Liver (tissue), 3 donors: Measurements from ENCODE around the gene RASSF3.

ENCODE experiments used
- ATF3 ChIP-seq: IDR thresholded peaks from 2 replicates; pipeline ENCODE4 v1.6.1; 2016; ENCODE audit warnings: antibody characterized with exemption
- CTCF ChIP-seq: fragments of 150-350 bp; IDR thresholded peaks from 2 replicates; pipeline ENCODE4 v1.5.1; 2017; ENCODE audit warnings: improper control_type of control experiment, low read depth, low read length; ENCODE audit not compliant: missing input control
- EGR1 ChIP-seq, 2 donors: IDR thresholded peaks; 2 replicates each; pipeline ENCODE4 v1.6.1; 2016 to 2018; ENCODE audit warnings: antibody characterized with exemption in 2 of 2, low read depth in 2 of 2
- FOXA1 ChIP-seq: IDR thresholded peaks from 2 replicates; pipeline ENCODE4 v1.6.1; 2016; ENCODE audit warnings: antibody characterized with exemption
- GABPA ChIP-seq, 2 donors: IDR thresholded peaks in 1 of 2; conservative IDR thresholded peaks in 1 of 2; 2 replicates each; pipeline ENCODE4 v1.6.1; 2016; ENCODE audit warnings: antibody characterized with exemption in 2 of 2, mild to moderate bottlenecking in 1 of 2, moderate library complexity in 1 of 2
- HNF4G ChIP-seq: IDR thresholded peaks from 2 replicates; pipeline ENCODE4 v1.6.1; 2016; ENCODE audit warnings: antibody characterized with exemption
- MAX ChIP-seq: IDR thresholded peaks from 2 replicates; pipeline ENCODE4 v1.6.1; 2016; ENCODE audit warnings: antibody characterized with exemption
- NR2F2 ChIP-seq: IDR thresholded peaks from 2 replicates; pipeline ENCODE4 v1.6.1; 2016; ENCODE audit warnings: antibody characterized with exemption
- RAD21 ChIP-seq, 2 donors: IDR thresholded peaks; 2 replicates each; pipeline ENCODE4 v1.6.1; 2016; ENCODE audit warnings: antibody characterized with exemption in 2 of 2, mild to moderate bottlenecking in 2 of 2
- REST ChIP-seq: IDR thresholded peaks from 2 replicates; pipeline ENCODE4 v1.6.1; 2016; ENCODE audit warnings: antibody characterized with exemption, mild to moderate bottlenecking
- SP1 ChIP-seq: IDR thresholded peaks from 2 replicates; pipeline ENCODE4 v1.6.1; 2018; ENCODE audit warnings: antibody characterized with exemption, mild to moderate bottlenecking
- TAF1 ChIP-seq: conservative IDR thresholded peaks from 2 replicates; pipeline ENCODE4 v1.6.1; 2016; ENCODE audit warnings: antibody characterized with exemption, mild to moderate bottlenecking
- YY1 ChIP-seq: IDR thresholded peaks from 2 replicates; pipeline ENCODE4 v1.6.1; 2016; ENCODE audit warnings: antibody characterized with exemption, mild to moderate bottlenecking
- donor health status: healthy.
- donor health status: healthy.

GRCh38 chr12:64716839-64717455, 106.7 kb downstream of the RASSF3 start:
- TF ChIP-seq SP1 (no peak), CTCF (no peak), REST (no peak), FOXA1 (no peak), ATF3 (no peak), HNF4G (no peak), NR2F2 (no peak), MAX (no peak), RAD21 (IDR thresholded peaks at IDR 0.05) (no peak), TAF1 (no peak), YY1 (no peak), EGR1 (IDR thresholded peaks at IDR 0.05; ENCODE audit: low read depth in 2 of 2) (no peak), GABPA (IDR thresholded peaks at IDR 0.05 in 1 of 2, conservative IDR thresholded peaks at IDR 0.05 in 1 of 2) (no peak)
